Esophagus muscularis mucosa (tissue), 3 donors: ENCODE data around the gene GRK4.

ENCODE experiments used
- CTCF ChIP-seq, 3 experiments: fragments of 200-600 bp in 2 of 3; fragments of 450-650 bp in 1 of 3; sonication (generic) in 2 of 3; IDR thresholded peaks; one replicate each; pipeline ENCODE4 v1.5.1; 2017 to 2019; ENCODE audit warnings: antibody characterized with exemption in 3 of 3, mild to moderate bottlenecking in 2 of 3, moderate library complexity in 1 of 3
- POLR2A ChIP-seq: fragments of 450-650 bp; IDR thresholded peaks from one replicate; pipeline ENCODE4 v1.6.1; 2017; ENCODE audit warnings: antibody characterized with exemption, moderate library complexity, mild to moderate bottlenecking, low read depth

- peak in 1 of 3 experiments; percentile 19 for TF ChIP-seq CTCF (IDR thresholded peaks at IDR 0.05)
- peak; percentile 56 for TF ChIP-seq POLR2A
Observed at GRCh38 chr4:3074078-3074845, 110.9 kb downstream of the GRK4 start, which contains the start of the genes HTT and HTT-AS.
